ENCODE data around the gene GLI3.

Gene GLI3

GRCh38 chr7:42022056-42022455 is 215.0 kb downstream of the GLI3 start:
- no peak for DNase-seq

DNA sequence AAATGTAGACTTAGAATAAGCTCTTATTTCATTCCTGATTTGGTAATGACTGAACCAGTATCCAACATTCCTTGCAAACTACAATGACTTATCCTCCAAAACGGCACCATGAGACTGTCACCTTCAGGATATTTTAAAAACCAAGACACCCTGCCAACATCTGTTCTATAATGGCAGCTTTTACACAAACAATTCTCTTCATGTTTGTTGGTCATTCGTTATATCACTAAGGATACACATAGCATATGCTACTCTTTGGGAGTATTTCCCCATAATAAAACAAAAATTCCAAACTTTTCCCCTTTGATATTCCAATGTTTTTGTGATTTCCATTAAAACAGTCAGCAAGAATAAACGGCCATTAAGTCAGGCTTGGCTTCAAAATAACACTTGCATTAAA is 215.4 kb downstream of the GLI3 start:
- DNase-seq = no peak

DNA sequence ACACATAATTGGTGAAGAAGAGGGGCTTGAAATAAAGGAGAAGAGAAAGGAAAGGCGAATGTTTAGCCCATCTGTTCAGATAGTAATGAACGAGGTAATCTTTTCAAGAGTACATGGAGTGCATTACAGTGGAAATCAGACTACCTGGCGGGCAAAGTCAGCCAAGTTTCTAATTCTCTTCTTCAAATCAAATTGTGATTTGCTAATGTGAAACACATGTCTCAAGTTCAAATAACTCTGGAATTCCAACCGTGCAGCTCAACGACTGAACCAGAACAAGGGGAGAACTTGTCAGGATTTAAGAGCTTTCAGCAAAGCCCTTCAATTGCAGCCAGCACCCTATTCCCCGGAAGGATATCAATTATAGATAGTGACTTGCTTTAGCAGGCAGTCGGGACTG is 216.9 kb downstream of the GLI3 start:
- DNase-seq = no peak

DNA sequence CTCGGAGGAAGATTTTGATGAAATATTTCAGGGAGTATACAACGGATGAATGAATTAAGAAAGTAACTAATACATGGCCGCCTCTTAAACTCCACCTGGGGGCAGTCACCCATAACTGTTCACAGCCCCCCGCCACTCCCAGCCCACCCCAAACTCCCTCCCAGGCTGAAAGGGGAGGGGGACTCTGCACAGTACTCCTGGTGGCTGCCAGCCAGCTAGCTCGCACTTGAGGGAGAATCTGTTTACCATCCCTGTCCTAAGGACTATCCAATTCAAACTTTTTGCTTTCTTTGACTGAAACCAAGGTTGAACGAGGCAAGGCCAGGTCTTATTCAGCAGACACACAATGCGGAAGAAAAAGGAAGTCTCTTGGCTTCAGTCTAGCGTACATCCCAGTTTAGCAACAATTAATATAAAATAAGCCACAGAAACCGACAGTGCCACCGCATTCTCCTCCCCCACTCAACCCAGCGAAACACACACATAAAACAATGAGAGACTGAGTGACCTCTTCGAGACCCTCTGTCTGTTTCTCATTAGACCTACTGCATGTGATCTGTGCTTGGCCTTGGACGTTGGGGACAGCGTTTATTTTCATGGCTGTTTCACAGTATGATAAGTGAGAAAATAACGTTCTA is 219.5 kb downstream of the GLI3 start:
- no peak for DNase-seq

- DNase-seq = no peak
Measured at GRCh38 chr7:42016517-42016916, 220.5 kb downstream of the GLI3 start.

GRCh38 chr7:42014625-42015618 is 222.1 kb downstream of the GLI3 start:
- DNase-seq = no peak

DNA sequence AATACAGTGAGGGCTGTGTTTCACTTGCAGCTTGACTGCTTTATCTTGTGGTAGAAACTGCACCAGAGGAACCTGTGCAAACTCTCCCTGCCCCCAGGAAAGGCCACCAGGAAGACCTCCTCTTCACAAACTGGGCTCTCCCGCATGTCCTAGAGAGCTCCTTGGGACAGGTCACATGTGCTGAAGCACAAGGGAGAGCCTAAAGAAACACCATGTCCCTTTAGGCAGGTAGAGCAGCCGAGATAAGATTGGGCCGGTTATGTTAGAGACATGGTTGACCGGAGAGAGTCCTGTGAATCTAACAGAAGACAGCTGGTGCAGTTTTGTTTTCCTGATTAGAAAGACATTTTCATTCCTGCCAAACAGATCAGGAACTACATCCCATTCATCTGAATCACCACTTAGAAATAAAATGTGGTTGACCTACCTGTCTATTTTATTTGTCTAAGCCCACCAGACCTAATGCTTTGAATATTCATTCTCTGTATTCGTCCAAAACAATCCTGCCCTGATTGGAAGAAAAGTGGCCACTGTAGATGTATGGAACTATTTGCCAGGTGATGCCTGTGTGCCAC is 224.1 kb downstream of the GLI3 start:
- no peak for DNase-seq

DNA sequence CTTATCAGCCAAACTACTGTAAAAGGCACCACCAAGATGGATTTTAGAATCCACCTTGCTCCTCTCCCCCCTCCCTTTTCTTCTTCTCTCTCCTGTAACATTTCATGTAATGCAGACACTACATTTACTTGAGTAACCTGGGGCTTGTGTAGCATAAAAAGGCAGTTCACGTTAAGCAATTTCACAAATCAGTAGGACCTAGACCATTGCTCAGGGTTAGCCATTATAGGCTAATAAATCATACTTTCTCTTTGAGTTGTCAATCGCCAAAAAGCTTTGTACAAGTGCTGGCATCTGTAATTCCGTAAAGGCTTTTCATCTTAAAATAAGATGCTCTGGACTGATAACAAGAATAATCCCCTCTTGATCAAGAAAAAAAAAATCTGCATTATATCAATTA is 224.7 kb downstream of the GLI3 start:
- no peak for DNase-seq

DNA sequence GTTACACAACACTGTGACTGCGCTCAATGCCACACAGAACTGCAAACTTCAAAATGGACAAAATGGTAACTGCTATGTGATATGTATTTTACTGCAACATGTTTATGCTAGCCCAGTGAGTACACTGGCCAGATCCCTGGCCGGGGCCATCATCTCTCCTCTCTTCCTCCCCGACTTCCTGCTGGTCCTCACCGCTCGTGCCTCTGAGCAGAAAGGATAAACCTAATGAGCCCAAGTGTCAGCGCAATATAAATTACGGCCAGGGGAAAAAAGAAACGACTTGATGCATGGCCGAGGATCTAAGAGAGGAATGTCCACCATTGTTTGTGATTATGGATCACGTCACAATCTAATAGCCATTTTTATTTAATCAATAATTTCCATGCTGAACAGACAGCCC is 225.2 kb downstream of the GLI3 start:
- DNase-seq = no peak

DNA sequence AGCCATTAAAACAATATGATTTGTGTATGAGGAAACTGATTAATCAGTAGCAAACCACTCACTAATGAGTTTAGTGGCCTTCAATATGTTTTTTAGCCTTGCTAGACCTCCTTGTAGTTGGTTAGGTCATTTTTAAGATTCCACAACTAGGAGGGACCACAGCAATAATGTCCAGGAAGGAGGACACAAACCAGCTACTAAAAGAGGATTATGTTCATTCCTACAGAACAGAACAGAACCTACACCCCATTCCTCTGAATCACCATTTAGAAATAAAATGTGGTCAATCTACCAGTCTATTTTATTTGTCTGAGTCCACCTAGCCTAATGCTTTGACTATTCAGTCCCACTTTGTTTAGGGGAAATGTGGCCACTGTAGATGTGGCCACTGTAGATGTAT is 226.3 kb downstream of the GLI3 start:
- no peak for DNase-seq

DNA sequence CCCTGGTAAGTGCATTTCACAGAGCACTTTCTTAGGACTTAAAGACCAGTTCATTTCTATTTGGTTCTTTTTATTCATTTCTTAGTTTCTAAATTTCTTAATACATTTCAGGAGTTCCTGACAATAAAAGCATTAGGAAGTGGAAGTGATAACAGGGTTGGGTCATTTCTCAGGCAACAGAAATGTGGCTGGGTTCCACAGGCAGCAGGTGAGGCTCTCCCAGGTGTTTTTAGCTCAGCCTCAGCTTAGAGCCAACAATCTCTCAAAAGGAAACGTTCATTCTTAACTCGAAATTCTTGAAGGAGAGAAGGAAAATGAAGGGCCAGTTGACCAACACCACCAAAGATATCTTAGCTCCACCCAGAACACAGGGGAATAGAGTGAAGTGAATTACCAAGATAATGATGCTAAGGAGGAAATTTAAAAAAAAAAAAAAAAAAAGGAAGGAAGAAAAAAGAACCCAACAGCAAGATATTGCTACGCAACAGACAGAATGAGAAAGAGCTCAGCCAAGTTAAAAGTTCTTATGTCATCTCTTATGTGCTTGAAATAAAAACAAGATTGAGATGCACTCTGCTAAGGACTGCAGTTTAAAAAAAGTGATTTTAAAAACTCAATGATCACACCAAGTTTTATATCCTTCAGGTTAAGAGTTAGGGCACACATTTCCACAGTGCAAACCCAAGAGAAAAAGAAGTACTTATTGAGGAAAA is 230.1 kb downstream of the GLI3 start:
- DNase-seq = no peak

DNA sequence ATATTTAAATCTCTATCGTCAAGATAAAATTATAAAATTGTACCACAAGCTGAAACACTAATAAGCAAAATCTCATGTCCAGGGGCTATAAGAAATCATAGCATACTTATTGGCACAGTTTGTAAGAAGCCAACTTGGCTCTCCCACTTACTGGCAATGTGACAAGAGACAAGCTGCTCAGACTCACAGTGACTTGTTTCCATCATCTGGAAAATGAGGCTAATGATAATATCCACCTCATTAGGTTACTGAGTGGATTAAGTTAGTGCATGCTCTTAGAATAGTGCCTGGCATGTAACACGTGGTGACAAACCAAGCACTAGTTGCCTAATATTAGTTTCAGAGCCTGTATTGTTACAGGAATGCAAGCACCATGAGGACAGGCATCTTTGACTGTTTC is 234.4 kb downstream of the GLI3 start:
- DNase-seq = no peak

DNA sequence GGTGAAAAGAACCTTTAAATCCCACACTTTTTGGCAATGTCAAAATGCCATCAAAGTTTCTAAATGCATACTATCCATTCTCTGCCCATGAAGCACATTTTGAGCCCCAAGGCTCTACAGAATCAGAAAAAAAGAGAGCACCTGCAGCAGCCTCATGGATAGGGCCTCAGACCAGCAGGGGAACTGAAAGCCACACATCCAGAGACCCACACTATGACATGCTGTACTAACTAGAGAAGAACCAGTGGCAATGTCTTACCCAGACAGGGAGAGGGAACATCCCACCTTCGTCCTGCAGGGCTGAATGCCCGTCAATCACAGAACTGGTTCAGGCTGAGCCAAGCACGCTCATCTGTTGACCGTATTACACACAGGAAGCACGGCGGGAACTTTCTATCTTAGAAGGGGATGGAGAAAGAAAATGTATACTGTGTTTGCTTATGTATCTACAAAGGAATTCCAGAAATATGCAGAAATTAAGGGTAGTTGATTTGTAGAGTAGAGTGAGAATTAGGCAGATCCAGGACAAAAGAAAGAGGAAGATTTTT is 237.2 kb downstream of the GLI3 start:
- DNase-seq = no peak

DNA sequence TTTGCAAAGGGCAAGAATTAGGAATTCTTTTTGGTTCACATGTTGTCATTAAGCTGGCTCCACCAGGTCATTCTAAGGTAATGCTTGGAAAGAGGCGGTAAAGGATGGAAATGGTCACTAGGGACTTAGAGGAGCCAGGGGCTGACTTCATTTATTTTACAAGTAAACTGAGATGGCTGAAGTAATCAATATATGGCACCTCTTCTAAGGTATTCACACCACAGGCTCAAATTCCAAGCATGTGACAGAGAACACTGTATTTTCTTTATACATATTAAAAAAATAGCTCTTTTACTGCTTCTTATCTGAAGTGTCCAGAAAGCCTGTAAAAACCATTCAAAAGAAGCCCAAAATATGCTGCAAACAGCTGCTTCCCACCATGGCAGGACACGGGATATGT is 239.0 kb downstream of the GLI3 start:
- no peak for DNase-seq

DNA sequence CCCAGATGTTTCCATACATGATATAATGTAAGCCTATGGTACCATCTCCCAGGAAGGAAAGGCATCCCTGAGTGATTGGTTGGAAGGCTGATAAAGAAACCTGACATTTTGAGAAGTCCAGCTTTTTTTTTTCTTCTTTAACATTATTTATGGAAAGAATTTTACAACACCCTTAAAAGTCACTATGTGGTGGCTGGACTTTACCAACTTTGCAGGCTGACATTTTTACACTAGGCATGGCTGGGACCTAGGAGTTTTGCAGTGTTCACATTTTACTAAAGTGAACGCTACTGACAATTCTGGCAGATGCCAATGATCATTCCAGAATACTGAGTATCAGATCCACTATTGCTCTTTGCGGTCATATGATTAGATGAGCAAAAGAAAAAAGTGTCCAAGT is 239.9 kb downstream of the GLI3 start:
- DNase-seq = no peak

DNA sequence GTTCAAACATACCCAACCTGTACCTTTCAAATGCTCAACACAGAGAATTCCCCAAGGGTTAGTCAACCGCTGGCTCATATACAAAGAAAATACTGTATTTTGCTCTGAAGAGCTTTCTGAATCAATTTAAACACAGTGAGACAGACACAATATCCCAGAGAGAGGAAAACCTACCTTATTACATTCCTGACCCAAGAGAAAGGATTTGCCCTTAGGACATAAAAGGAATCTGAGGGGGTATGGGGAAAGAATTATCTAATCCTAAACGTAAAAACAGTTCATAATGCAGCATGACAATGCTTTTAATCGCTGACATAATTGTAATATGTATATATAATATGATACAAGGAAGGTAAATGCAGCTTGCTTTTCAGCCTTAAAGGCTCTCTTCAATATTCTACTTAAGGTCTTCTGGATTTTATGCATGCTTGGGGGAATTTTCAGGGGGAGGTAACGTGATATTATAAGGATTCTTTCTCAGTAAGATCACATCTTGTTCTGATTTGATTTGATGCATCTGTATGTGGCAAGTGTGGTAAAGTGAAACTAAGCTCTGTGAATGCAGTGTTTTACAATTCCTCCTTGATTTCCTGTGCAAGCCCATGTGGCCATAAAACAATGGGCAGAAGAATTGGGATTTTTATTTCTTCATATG is 240.5 kb downstream of the GLI3 start:
- DNase-seq = no peak

- DNase-seq = no peak
Measured at GRCh38 chr7:41995632-41996271, 241.3 kb downstream of the GLI3 start.

- DNase-seq = no peak
Measured at GRCh38 chr7:41994746-41995110, 242.3 kb downstream of the GLI3 start.

- DNase-seq = no peak
Measured at GRCh38 chr7:41994036-41994745, 242.8 kb downstream of the GLI3 start.

DNA sequence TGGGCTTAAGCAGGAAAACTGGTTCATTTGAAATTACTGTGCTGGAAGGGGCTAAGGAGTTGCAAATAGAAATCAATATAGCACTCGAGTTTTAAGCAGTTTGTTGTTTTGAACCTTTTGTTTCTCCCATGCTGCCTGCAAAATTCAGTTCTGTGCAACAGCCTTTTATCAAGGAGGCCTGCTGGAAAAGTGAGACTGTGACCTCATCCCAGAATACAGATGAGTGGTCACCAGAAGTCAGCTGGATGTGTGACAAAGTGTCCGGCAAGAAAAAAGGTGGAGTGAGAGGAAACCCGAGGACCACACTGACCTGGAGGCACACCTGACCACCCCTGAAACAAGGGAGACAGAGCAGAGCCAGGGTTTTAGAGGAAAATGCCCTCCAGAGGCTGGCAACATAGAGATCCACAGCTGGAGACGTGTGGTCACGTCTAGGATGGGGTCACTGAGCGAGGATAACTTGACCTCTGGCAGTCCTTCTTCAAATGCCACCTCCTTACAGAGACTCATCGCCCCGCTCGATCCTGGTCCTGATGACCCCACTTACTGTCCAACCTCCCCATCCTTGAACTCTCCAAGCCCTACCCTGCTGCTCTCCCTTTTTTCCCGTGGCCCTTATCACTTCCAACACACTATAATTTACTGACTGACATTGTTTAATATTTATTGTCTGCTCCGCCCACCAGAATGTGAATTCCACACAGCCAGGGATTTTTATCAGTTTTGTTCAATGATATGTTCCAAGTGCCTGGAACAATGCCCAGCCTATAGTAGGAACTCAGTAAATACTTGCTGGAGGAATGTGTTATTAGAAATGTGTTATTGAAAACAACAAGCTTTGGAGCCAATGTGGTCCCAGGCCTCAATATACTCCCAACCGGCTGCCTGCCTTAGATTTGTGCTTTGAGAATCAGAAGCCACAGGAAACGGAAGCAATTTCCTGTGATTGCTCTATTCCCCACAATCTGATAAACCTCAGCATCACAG is 243.8 kb downstream of the GLI3 start:
- no peak for DNase-seq
